NT2/D1 (cell line): Measurements from ENCODE around the gene TBKBP1.

Experiments
- SUZ12 ChIP-seq: IDR thresholded peaks from 2 replicates; pipeline ENCODE4 v1.6.1; 2011; ENCODE audit not compliant: insufficient read length, insufficient read depth; ENCODE audit errors: extremely low read depth
- YY1 ChIP-seq: IDR thresholded peaks from 2 replicates; pipeline ENCODE4 v1.6.1; 2011; ENCODE audit not compliant: insufficient read length, insufficient read depth

DNA sequence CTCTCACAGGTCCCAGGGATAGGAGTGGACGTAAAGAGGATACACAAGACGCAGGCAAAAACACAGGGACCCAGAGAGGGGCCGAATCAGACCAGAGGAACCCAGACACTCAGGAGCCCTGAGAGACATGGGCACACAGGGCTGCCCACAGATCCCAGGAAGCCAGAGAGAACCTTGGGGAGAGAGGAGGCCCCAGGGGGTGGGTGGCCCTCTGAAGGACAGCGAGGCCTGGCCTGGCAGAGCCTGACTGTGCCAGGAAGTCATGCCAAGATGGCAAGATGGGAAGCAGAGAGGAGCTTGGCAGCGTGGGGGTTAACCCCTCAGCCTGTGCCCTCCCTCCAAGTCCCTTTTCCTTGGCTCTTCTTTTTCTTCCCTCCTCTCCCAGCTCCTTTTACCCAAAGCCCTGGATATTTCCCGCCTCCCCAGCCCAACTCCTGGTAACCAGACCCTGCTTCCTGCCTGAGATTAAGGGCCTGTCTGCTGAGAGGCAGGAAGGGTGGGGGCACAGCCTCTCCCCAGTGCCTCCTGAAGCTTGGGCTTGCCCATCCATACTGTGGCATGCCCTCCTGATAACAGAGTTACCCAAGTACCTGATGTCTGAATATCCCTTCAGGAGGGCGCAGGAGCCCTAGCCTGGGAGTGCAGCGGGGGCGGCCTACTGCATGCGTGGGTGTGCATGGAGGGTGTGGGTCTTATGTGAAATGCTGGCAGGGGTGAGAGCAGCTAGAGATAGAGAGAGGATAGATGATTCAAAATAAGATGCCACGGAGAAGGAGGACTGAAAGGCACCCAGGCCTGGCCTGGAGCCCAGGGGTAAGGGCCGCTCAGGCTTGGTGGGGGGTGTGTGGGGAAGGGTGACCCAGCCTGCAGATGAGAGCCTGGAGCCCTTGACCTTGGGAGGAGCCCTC, 33.1 kb downstream of the TBKBP1 start:
- TF ChIP-seq YY1 (no peak), SUZ12 (no peak)
